SK-N-SH treated with all-trans-retinoic acid at 6 μM for 48 hours (cell line): ENCODE results near the gene SCMH1.

ENCODE experiments used
- ATAC-seq: fragments of 200-7000 bp; cut with Tn5 transposase; 3 replicates; pipeline ENCODE4 v1.9.1; 2020; ENCODE audit warnings: mild to moderate bottlenecking, moderate library complexity
- ARNTL ChIP-seq: fragments of 450-650 bp; formaldehyde crosslinking; IDR thresholded peaks from 2 replicates; pipeline ENCODE4 v1.5.0; 2020; ENCODE audit warnings: low read depth, mild to moderate bottlenecking, moderate library complexity, borderline replicate concordance
- BACH2 ChIP-seq: fragments of 250-450 bp; sonication (Bioruptor Pico); IDR thresholded peaks from 2 replicates; pipeline ENCODE4 v1.9.0; 2021; ENCODE audit warnings: mild to moderate bottlenecking, borderline replicate concordance
- CSDC2 ChIP-seq: fragments of 250-450 bp; sonication (Bioruptor Pico); IDR thresholded peaks from 2 replicates; pipeline ENCODE4 v1.5.0; 2020; ENCODE audit warnings: mild to moderate bottlenecking, moderate library complexity
- GLIS3 ChIP-seq: fragments of 250-450 bp; sonication (Bioruptor Pico); IDR thresholded peaks from 2 replicates; pipeline ENCODE4 v1.5.0; 2020; ENCODE audit warnings: mild to moderate bottlenecking, moderate library complexity
- ISL1 ChIP-seq: fragments of 250-450 bp; sonication (Bioruptor Pico); IDR thresholded peaks from 2 replicates; pipeline ENCODE4 v2.1.2; 2022; ENCODE audit warnings: mild to moderate bottlenecking, moderate library complexity
- OSR1 ChIP-seq: fragments of 250-450 bp; sonication (Bioruptor Pico); IDR thresholded peaks from 2 replicates; pipeline ENCODE4 v1.8.0; 2022; ENCODE audit warnings: moderate library complexity, mild to moderate bottlenecking, inconsistent platforms
- PPARA ChIP-seq: fragments of 250-450 bp; sonication (Bioruptor Pico); IDR thresholded peaks from 2 replicates; pipeline ENCODE4 v1.5.0; 2020; ENCODE audit warnings: mild to moderate bottlenecking, borderline replicate concordance
- RARB ChIP-seq: fragments of 250-450 bp; sonication (Bioruptor Pico); IDR thresholded peaks from 2 replicates; pipeline ENCODE4 v1.8.0; 2021; ENCODE audit warnings: mild to moderate bottlenecking, moderate library complexity
- SNAI2 ChIP-seq: fragments of 250-450 bp; sonication (Bioruptor Pico); IDR thresholded peaks from 2 replicates; pipeline ENCODE4 v1.5.0; 2020; ENCODE audit warnings: mild to moderate bottlenecking, moderate library complexity
- TCF4 ChIP-seq: fragments of 250-450 bp; sonication (Bioruptor Pico); IDR thresholded peaks from 2 replicates; pipeline ENCODE4 v1.8.0; 2021; ENCODE audit warnings: mild to moderate bottlenecking, moderate library complexity, borderline replicate concordance
- TOX ChIP-seq: fragments of 250-450 bp; sonication (Bioruptor Pico); IDR thresholded peaks from 2 replicates; pipeline ENCODE4 v1.8.0; 2021; ENCODE audit warnings: mild to moderate bottlenecking, moderate library complexity, borderline replicate concordance
- ZC3H10 ChIP-seq: fragments of 250-450 bp; sonication (Bioruptor Pico); IDR thresholded peaks from 2 replicates; pipeline ENCODE4 v1.5.1; 2021; ENCODE audit warnings: mild to moderate bottlenecking, moderate library complexity
- ZFP30 ChIP-seq: fragments of 450-650 bp; formaldehyde crosslinking; IDR thresholded peaks from 2 replicates; pipeline ENCODE4 v1.5.0; 2022; ENCODE audit warnings: mild to moderate bottlenecking, moderate library complexity
- ZNF565 ChIP-seq: fragments of 450-650 bp; formaldehyde crosslinking; conservative IDR thresholded peaks from 2 replicates; pipeline ENCODE4 v1.5.0; 2020; ENCODE audit warnings: low read depth, mild to moderate bottlenecking, moderate library complexity
- ZNF70 ChIP-seq: fragments of 450-650 bp; formaldehyde crosslinking; IDR thresholded peaks from 2 replicates; pipeline ENCODE4 v1.5.0; 2020; ENCODE audit warnings: mild to moderate bottlenecking, moderate library complexity
- ZNF8 ChIP-seq: fragments of 450-650 bp; formaldehyde crosslinking; IDR thresholded peaks from 2 replicates; pipeline ENCODE4 v1.5.0; 2020; ENCODE audit warnings: mild to moderate bottlenecking, moderate library complexity
- TF ChIP-seq, protein P1 (sequence below): fragments of 250-450 bp; sonication (Bioruptor Pico); IDR thresholded peaks from 2 replicates; pipeline ENCODE4 v1.5.0; 2020; ENCODE audit warnings: mild to moderate bottlenecking, moderate library complexity
- TF ChIP-seq, protein P2 (sequence below): fragments of 250-450 bp; sonication (Bioruptor Pico); IDR thresholded peaks from 2 replicates; pipeline ENCODE4 v1.8.0; 2020; ENCODE audit warnings: mild to moderate bottlenecking, moderate library complexity, borderline replicate concordance
- TF ChIP-seq, protein P3 (sequence below): fragments of 250-450 bp; sonication (Bioruptor Pico); IDR thresholded peaks from 2 replicates; pipeline ENCODE4 v1.8.0; 2021; ENCODE audit warnings: low read depth, mild to moderate bottlenecking, moderate library complexity, borderline replicate concordance
- TF ChIP-seq, protein P4 (sequence below): fragments of 250-450 bp; sonication (Bioruptor Pico); IDR thresholded peaks from 2 replicates; pipeline ENCODE4 v1.5.1; 2020; ENCODE audit warnings: low read depth, mild to moderate bottlenecking, moderate library complexity

Gene SCMH1

DNA sequence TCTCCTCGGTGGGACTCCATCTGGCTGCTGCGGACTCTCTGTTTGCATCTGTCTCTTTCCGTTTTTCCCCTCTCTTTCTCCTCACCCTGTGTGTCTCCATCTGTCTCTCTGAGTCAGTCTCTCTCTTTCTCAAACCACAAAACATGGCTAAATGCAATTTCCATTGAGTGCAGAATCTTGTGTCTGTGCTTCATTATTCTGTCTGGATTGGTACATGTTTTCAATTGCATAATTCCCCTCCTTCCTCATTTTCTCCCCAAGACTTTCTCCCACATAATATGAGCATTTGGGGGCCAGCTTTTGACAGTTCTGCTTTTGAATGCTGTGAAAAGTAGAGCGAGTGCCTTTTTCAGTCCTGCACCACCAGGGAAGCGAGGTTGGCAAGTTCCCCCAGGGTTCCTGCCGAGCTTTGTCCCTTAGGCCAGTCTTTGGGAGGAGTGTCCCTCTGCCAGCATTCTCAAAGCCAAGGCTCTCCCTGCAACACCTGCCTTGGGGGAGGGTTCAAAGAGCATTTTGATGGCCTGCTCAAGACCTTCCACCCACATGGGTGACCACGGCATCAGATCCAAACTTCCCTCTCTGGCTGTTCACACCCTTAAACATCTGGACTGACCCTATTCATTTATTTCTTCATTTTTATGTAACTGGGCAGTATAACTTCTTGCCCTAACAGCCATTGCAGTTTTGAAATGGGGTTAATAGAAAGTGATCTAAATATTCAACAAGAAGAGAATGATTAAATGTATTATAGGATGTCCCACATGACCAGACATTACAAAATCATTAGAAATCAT lies 32.8 kb upstream of the SCMH1 start:
- ATAC-seq, result no peak
- TF ChIP-seq CSDC2 (CRISPR knock-in tag), result no peak
- no peak for TF ChIP-seq ISL1 (CRISPR knock-in tag)
- TF ChIP-seq GLIS3 (CRISPR knock-in tag), result no peak
- TF ChIP-seq ARNTL (CRISPR knock-in tag), result no peak
- no peak for TF ChIP-seq ZFP30 (CRISPR knock-in tag)
- TF ChIP-seq, all 23 proteins: peak for 0

DNA sequence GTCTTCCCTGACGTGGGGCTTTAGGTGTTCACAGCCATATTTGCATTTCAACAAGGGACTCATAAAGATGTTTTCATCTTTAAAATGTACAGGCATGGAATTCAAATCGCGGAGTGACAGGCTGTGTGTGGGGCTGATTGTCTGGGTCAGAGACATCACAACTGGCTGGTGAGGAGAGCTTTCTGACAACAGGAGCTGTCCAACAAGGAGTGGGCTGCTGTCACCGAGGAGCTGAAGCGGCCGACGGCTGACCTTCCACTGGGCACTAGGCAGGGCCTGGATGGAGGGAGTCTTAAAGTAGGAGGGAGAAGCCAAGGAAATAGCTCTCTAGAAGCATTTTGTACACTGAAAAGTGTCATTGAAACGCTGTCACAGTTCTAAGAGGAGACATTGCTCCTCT lies 30.5 kb upstream of the SCMH1 start:
- no peak for TF ChIP-seq ZNF8 (CRISPR knock-in tag)
- no peak for TF ChIP-seq RARB (CRISPR knock-in tag)
- TF ChIP-seq GLIS3 (CRISPR knock-in tag), result no peak
- TF ChIP-seq ZFP30 (CRISPR knock-in tag), result no peak
- no peak for TF ChIP-seq BACH2 (CRISPR knock-in tag)
- TF ChIP-seq ISL1 (CRISPR knock-in tag), result no peak
- no peak for ATAC-seq

DNA sequence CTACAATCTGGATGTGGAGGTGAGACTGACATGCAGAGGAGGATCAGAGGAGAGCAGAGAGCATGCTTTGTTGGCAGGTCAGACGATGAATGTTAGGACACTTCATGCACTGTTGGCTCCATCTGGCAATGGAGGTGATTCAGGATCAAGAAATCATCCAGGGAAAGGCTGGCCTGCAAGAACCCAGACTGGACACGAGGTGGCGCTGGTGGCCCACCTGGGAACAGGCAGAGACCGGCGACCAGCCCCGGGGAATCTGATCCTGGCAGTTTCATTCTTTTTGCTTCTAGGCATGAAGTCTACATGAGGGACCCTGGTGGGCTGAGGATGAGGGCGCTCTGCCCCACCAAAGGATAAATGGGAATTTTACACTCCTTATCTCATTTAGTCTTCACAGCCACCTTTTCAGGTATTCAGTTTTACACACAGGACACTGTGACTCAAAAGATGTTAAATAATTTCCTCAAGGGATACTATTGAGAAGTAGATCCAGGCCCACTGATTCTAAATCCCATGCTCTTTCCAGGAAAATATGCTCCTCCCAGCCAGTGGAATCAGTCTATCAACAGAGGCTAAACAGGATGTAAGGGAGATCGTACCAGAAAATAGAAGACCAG lies 26.2 kb upstream of the SCMH1 start:
- peak; percentile 93 for ATAC-seq

DNA sequence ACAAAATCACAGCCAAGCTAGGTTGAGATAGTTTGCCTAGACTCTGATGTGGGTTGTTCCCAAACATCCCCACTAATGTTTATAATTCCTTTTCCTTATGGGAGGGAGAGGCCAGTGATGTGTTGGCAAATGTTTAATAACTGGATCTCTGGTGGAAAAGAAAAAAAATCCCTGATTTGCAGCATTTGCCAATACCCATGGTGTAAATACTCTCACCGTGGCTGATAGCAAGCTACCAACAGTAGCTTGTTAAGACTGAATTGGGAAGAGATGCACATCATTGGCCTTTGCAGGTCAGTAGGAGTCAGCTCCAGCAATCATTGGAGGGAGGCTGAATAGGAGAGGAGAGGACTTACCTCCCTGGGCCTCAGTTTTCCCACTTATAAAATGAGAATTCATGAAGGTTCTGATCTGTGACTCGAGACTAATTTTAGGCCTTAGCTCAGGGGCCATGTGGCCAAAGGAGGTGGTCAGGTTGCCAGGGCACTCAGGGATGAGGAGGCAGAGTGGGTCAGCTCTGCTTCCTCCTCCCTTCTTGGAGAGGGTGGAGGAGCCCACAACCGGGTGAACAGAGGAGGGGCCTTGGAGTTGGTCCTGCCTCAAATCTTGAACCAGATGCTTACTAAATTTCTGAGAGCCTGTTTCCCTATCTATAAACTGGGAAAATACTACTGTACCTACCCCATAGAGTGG lies 20.0 kb upstream of the SCMH1 start:
- no peak for ATAC-seq
- TF ChIP-seq, protein P1, sequence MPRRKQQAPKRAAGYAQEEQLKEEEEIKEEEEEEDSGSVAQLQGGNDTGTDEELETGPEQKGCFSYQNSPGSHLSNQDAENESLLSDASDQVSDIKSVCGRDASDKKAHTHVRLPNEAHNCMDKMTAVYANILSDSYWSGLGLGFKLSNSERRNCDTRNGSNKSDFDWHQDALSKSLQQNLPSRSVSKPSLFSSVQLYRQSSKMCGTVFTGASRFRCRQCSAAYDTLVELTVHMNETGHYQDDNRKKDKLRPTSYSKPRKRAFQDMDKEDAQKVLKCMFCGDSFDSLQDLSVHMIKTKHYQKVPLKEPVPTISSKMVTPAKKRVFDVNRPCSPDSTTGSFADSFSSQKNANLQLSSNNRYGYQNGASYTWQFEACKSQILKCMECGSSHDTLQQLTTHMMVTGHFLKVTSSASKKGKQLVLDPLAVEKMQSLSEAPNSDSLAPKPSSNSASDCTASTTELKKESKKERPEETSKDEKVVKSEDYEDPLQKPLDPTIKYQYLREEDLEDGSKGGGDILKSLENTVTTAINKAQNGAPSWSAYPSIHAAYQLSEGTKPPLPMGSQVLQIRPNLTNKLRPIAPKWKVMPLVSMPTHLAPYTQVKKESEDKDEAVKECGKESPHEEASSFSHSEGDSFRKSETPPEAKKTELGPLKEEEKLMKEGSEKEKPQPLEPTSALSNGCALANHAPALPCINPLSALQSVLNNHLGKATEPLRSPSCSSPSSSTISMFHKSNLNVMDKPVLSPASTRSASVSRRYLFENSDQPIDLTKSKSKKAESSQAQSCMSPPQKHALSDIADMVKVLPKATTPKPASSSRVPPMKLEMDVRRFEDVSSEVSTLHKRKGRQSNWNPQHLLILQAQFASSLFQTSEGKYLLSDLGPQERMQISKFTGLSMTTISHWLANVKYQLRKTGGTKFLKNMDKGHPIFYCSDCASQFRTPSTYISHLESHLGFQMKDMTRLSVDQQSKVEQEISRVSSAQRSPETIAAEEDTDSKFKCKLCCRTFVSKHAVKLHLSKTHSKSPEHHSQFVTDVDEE, result no peak
- no peak for TF ChIP-seq PPARA (CRISPR knock-in tag)
- no peak for TF ChIP-seq TOX (CRISPR knock-in tag)
- TF ChIP-seq ZC3H10 (CRISPR knock-in tag), result no peak

More for the DNA sequence above, 26.2 kb upstream of the SCMH1 start:
- TF ChIP-seq OSR1 (CRISPR knock-in tag), result no peak
- peak; percentile 70 for TF ChIP-seq ZNF70 (CRISPR knock-in tag)

DNA sequence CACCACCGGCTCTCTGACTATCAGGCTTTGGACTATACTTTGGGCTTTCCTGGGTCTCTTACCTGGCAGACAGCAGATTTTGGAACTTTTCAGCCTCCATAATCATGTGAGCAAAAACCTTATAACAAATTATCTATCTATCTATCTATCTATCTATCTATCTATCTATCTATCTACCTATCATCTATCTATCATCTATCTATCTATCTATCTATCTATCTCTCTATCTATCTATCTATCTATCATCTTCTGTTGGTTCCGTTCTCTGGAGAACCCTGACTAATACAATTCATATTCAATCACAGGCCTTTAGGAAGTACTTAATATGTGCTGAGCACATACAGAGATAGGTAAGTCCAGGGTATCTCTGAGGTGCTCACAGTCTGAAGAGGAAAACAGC lies 18.7 kb upstream of the SCMH1 start:
- TF ChIP-seq, protein P2, sequence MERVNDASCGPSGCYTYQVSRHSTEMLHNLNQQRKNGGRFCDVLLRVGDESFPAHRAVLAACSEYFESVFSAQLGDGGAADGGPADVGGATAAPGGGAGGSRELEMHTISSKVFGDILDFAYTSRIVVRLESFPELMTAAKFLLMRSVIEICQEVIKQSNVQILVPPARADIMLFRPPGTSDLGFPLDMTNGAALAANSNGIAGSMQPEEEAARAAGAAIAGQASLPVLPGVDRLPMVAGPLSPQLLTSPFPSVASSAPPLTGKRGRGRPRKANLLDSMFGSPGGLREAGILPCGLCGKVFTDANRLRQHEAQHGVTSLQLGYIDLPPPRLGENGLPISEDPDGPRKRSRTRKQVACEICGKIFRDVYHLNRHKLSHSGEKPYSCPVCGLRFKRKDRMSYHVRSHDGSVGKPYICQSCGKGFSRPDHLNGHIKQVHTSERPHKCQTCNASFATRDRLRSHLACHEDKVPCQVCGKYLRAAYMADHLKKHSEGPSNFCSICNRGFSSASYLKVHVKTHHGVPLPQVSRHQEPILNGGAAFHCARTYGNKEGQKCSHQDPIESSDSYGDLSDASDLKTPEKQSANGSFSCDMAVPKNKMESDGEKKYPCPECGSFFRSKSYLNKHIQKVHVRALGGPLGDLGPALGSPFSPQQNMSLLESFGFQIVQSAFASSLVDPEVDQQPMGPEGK, result no peak
- TF ChIP-seq TCF4 (CRISPR knock-in tag), result no peak
- TF ChIP-seq, protein P1, result no peak
- no peak for TF ChIP-seq ZC3H10 (CRISPR knock-in tag)
- TF ChIP-seq ZFP30 (CRISPR knock-in tag), result no peak
- no peak for TF ChIP-seq PPARA (CRISPR knock-in tag)
- no peak for TF ChIP-seq SNAI2 (CRISPR knock-in tag)
- TF ChIP-seq, protein P3, sequence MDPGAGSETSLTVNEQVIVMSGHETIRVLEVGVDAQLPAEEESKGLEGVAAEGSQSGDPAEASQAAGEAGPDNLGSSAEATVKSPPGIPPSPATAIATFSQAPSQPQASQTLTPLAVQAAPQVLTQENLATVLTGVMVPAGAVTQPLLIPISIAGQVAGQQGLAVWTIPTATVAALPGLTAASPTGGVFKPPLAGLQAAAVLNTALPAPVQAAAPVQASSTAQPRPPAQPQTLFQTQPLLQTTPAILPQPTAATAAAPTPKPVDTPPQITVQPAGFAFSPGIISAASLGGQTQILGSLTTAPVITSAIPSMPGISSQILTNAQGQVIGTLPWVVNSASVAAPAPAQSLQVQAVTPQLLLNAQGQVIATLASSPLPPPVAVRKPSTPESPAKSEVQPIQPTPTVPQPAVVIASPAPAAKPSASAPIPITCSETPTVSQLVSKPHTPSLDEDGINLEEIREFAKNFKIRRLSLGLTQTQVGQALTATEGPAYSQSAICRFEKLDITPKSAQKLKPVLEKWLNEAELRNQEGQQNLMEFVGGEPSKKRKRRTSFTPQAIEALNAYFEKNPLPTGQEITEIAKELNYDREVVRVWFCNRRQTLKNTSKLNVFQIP, result no peak
- no peak for TF ChIP-seq ZNF70 (CRISPR knock-in tag)
- TF ChIP-seq TOX (CRISPR knock-in tag), result no peak
- TF ChIP-seq GLIS3 (CRISPR knock-in tag), result no peak
- no peak for TF ChIP-seq ARNTL (CRISPR knock-in tag)
- TF ChIP-seq, protein P4, sequence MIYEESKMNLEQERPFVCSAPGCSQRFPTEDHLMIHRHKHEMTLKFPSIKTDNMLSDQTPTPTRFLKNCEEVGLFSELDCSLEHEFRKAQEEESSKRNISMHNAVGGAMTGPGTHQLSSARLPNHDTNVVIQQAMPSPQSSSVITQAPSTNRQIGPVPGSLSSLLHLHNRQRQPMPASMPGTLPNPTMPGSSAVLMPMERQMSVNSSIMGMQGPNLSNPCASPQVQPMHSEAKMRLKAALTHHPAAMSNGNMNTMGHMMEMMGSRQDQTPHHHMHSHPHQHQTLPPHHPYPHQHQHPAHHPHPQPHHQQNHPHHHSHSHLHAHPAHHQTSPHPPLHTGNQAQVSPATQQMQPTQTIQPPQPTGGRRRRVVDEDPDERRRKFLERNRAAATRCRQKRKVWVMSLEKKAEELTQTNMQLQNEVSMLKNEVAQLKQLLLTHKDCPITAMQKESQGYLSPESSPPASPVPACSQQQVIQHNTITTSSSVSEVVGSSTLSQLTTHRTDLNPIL (CRISPR knock-in tag), result no peak
- TF ChIP-seq BACH2 (CRISPR knock-in tag), result no peak
- TF ChIP-seq CSDC2 (CRISPR knock-in tag), result no peak
- no peak for TF ChIP-seq ZNF565 (CRISPR knock-in tag)
- TF ChIP-seq, all 23 proteins: peak for 0
- ATAC-seq, result no peak
